GM12878 (cell line): Measurements from ENCODE around the gene RNF103. TPM values are rescaled to one million over a fixed set of nuclear protein-coding genes. Genes with fewer than 3 reads are reported as not detected.

Source experiments
- BHLHE40 ChIP-seq, 2 experiments: fragments of 450-650 bp in 1 of 2; IDR thresholded peaks; 2 replicates each; pipeline ENCODE4 v1.6.1; 2011 to 2017; ENCODE audit warnings: low read depth in 2 of 2, borderline replicate concordance in 1 of 2, improper control_type of control experiment in 1 of 2, low read length in 1 of 2, mild to moderate bottlenecking in 1 of 2
- CHD1 ChIP-seq: IDR thresholded peaks from 2 replicates; pipeline ENCODE4 v1.6.1; 2012; ENCODE audit warnings: low read depth, low read length, improper control_type of control experiment
- CUX1 ChIP-seq: IDR thresholded peaks from 2 replicates; pipeline ENCODE4 v1.6.1; 2012; ENCODE audit warnings: improper control_type of control experiment, low read depth, low read length; ENCODE audit not compliant: insufficient replicate concordance
- EGR1 ChIP-seq, 2 experiments: IDR thresholded peaks; 1 replicate in 1 of 2; 2 replicates in 1 of 2; pipeline ENCODE4 v1.6.1; 2011 to 2012; ENCODE audit warnings: low read depth in 2 of 2, low read length in 2 of 2, borderline replicate concordance in 1 of 2, mild to moderate bottlenecking in 1 of 2, moderate library complexity in 1 of 2
- EP300 ChIP-seq, 2 experiments: fragments of 150-350 bp in 1 of 2; IDR thresholded peaks; 2 replicates each; pipeline ENCODE4 v1.6.1; 2011 to 2012; ENCODE audit warnings: low read depth in 2 of 2, low read length in 2 of 2, borderline replicate concordance in 1 of 2, improper control_type of control experiment in 1 of 2, inconsistent platforms in 1 of 2; ENCODE audit not compliant: control insufficient read depth in 1 of 2
- ETV6 ChIP-seq, 2 experiments: fragments of 450-650 bp in 1 of 2; IDR thresholded peaks in 1 of 2; conservative IDR thresholded peaks in 1 of 2; 2 replicates each; pipeline ENCODE4 v1.6.1; 2014; ENCODE audit warnings: antibody characterized with exemption in 1 of 2, borderline replicate concordance in 1 of 2, low read depth in 1 of 2, mild to moderate bottlenecking in 1 of 2, moderate library complexity in 1 of 2
- HCFC1 ChIP-seq: fragments of 150-350 bp; IDR thresholded peaks from 2 replicates; pipeline ENCODE4 v1.6.1; 2014; ENCODE audit warnings: low read length
- HDAC6 ChIP-seq: fragments of 200-600 bp; sonication (generic); IDR thresholded peaks from one replicate; pipeline ENCODE4 v1.8.0; 2017; ENCODE audit warnings: antibody characterized with exemption; ENCODE audit not compliant: unreplicated experiment
- JUNB ChIP-seq: IDR thresholded peaks from 2 replicates; pipeline ENCODE4 v1.6.1; 2016; ENCODE audit warnings: antibody characterized with exemption, mild to moderate bottlenecking
- LARP7 ChIP-seq: fragments of 450-650 bp; IDR thresholded peaks from 2 replicates; pipeline ENCODE4 v1.6.1; 2017; ENCODE audit warnings: mild to moderate bottlenecking
- MTA2 ChIP-seq: fragments of 450-650 bp; IDR thresholded peaks from 2 replicates; pipeline ENCODE4 v1.6.1; 2016; ENCODE audit warnings: low read depth, mild to moderate bottlenecking, moderate library complexity
- POU2F2 ChIP-seq: IDR thresholded peaks from 3 replicates; pipeline ENCODE4 v1.6.1; 2011; ENCODE audit warnings: low read depth, mild to moderate bottlenecking, low read length, borderline replicate concordance
- RAD51 ChIP-seq: fragments of 450-650 bp; IDR thresholded peaks from 2 replicates; pipeline ENCODE4 v1.6.1; 2016; ENCODE audit warnings: moderate library complexity, mild to moderate bottlenecking, inconsistent platforms
- RELA ChIP-seq: fragments of 450-650 bp; IDR thresholded peaks from 2 replicates; pipeline ENCODE4 v1.8.0; 2014; ENCODE audit warnings: borderline replicate concordance; ENCODE audit not compliant: partially characterized antibody
- RFX5 ChIP-seq: IDR thresholded peaks from 2 replicates; pipeline ENCODE4 v1.6.1; 2011; ENCODE audit warnings: low read depth, low read length, improper control_type of control experiment
- SIN3A ChIP-seq: IDR thresholded peaks from 2 replicates; pipeline ENCODE4 v1.6.1; 2012; ENCODE audit warnings: low read depth, low read length, improper control_type of control experiment
- SIX5 ChIP-seq: IDR thresholded peaks from 2 replicates; pipeline ENCODE4 v1.6.1; 2011; ENCODE audit warnings: mild to moderate bottlenecking, low read depth, low read length, moderate library complexity; ENCODE audit not compliant: severe bottlenecking
- YY1 ChIP-seq: IDR thresholded peaks from 2 replicates; pipeline ENCODE4 v1.6.1; 2011; ENCODE audit warnings: low read depth, mild to moderate bottlenecking, low read length
- ZNF207 ChIP-seq: fragments of 450-650 bp; IDR thresholded peaks from 2 replicates; pipeline ENCODE4 v1.6.1; 2014; ENCODE audit warnings: antibody characterized with exemption, mild to moderate bottlenecking, borderline replicate concordance
- ZNF687 ChIP-seq: fragments of 450-650 bp; IDR thresholded peaks from 2 replicates; pipeline ENCODE4 v1.6.1; 2017; ENCODE audit warnings: mild to moderate bottlenecking, moderate library complexity
- polyA plus RNA-seq, 11 experiments: library from polyadenylated mRNA; depleted of rRNA in 4 of 11; unstranded in 6 of 11; stranded (reverse) in 5 of 11; fragments of >200 nt; fragmentation: Nextera tagmentation in 4 of 11; fragmentation: Illumina TruSeq in 1 of 11; extraction: Ambion mirVana in 4 of 11; extraction: Trizol in 1 of 11; gene quantifications; 1 replicate in 1 of 11; 2 replicates in 10 of 11; pipeline versions ENCODE4 v1.2.1 to v1.2.3, GENCODE V29; 2011 to 2016; ENCODE audit warnings: inconsistent platforms in 2 of 11, missing spikeins in 2 of 11, low read depth in 1 of 11
- total RNA-seq, 4 experiments: library from RNA; depleted of rRNA in 3 of 4; stranded (reverse); fragments of >200 nt in 3 of 4; fragmentation: Illumina TruSeq in 1 of 4; extraction: Trizol in 1 of 4; gene quantifications; 2 replicates each; pipeline versions ENCODE4 v1.2.1 to v1.2.3, GENCODE V29; 2013 to 2021

RNF103 gene
- total and polyA plus RNA-seq, 10 of the 15 experiments (the other 5 are each of a cell fraction or from before 2014, with no cell fraction given) = 2.4 to 11.0 (median 8.0) TPM

GRCh38 chr2:86562922-86563649, 60.6 kb downstream of the RNF103 start, which contains the start of gene CHMP3 (continued):
- no peak for TF ChIP-seq JUNB
- TF ChIP-seq POU2F2 = peak; percentile 18; the same call in 1 of the 3 replicates
- TF ChIP-seq BHLHE40 (IDR thresholded peaks at IDR 0.05; ENCODE audit: borderline replicate concordance in 1 of 2, low read depth in 2 of 2, low read length in 1 of 2) = peak; percentile 90 to 97
- TF ChIP-seq CUX1 = no peak
- TF ChIP-seq YY1 = peak; percentile 32; the same call in 1 of the 2 replicates
- peak; percentile 27; the same call in 1 of the 2 replicates for TF ChIP-seq SIN3A
- TF ChIP-seq RELA = peak; percentile 73
- TF ChIP-seq LARP7 = peak; percentile 69; the same call in 1 of the 2 replicates
- TF ChIP-seq EP300 (IDR thresholded peaks at IDR 0.05; ENCODE audit: borderline replicate concordance in 1 of 2, control insufficient read depth in 1 of 2, low read depth in 2 of 2, low read length in 2 of 2) = peak in 1 of 2 experiments; percentile 59; a peak in 1 of 4 replicates
- peak; percentile 14; the same call in 1 of the 2 replicates for TF ChIP-seq HCFC1
- TF ChIP-seq ZNF207 = peak; percentile 56; the same call in 1 of the 2 replicates
- TF ChIP-seq SIX5 = peak; percentile 44
- TF ChIP-seq ETV6 (conservative IDR thresholded peaks at IDR 0.05 in 1 of 2, IDR thresholded peaks at IDR 0.05 in 1 of 2; ENCODE audit: borderline replicate concordance in 1 of 2, low read depth in 1 of 2) = no peak
- peak; percentile 98 for TF ChIP-seq CHD1
- no peak for TF ChIP-seq HDAC6
- TF ChIP-seq ZNF687 = peak; percentile 99
- TF ChIP-seq MTA2 = peak; percentile 44
- peak; percentile 60; the same call in 1 of the 2 replicates for TF ChIP-seq RAD51
- TF ChIP-seq EGR1 (IDR thresholded peaks at IDR 0.05; ENCODE audit: borderline replicate concordance in 1 of 2, low read depth in 2 of 2, low read length in 2 of 2) = peak in 1 of 2 experiments; percentile 46; a peak in 1 of 3 replicates
- TF ChIP-seq RFX5 = no peak
